Suprapubic skin (tissue), 4 donors: ENCODE data around the gene NOX3. TPM values are rescaled to one million over a fixed set of nuclear protein-coding genes. Genes with fewer than 3 reads are reported as not detected.

ENCODE experiments used
- DNase-seq, 2 donors: peaks; one replicate each; pipeline ENCODE4 v3.0.0-alpha.2; 2019; ENCODE audit warnings: low spot score in 2 of 2
- H3K27ac ChIP-seq: fragments of 200-600 bp; sonication (generic); one replicate; pipeline ENCODE4 v1.5.1; 2019
- H3K27me3 ChIP-seq: fragments of 200-600 bp; sonication (generic); one replicate; pipeline ENCODE4 v1.5.1; 2019
- H3K36me3 ChIP-seq: fragments of 200-600 bp; sonication (generic); one replicate; pipeline ENCODE4 v1.5.1; 2019
- H3K4me1 ChIP-seq: fragments of 200-600 bp; sonication (generic); one replicate; pipeline ENCODE4 v1.5.1; 2019
- H3K4me3 ChIP-seq: fragments of 200-600 bp; sonication (generic); one replicate; pipeline ENCODE4 v1.5.1; 2019; ENCODE audit warnings: mild to moderate bottlenecking
- H3K9me3 ChIP-seq: fragments of 200-600 bp; sonication (generic); one replicate; pipeline ENCODE4 v1.5.1; 2019
- CTCF ChIP-seq, 2 donors: fragments of 200-600 bp in 1 of 2; fragments of 450-650 bp in 1 of 2; sonication (generic) in 1 of 2; IDR thresholded peaks; one replicate each; pipeline ENCODE4 v1.5.1; 2016 to 2019; ENCODE audit warnings: antibody characterized with exemption in 2 of 2, mild to moderate bottlenecking in 1 of 2, moderate library complexity in 1 of 2
- EP300 ChIP-seq: sonication (generic); formaldehyde crosslinking; IDR thresholded peaks from one replicate; pipeline ENCODE4 v1.6.1; 2017; ENCODE audit warnings: antibody characterized with exemption
- POLR2A ChIP-seq, 2 donors: fragments of 450-650 bp; IDR thresholded peaks; one replicate each; pipeline ENCODE4 v1.6.1; 2017; ENCODE audit warnings: antibody characterized with exemption in 2 of 2, mild to moderate bottlenecking in 2 of 2, moderate library complexity in 2 of 2
- POLR2AphosphoS5 ChIP-seq, 3 donors: sonication (generic); formaldehyde crosslinking; IDR thresholded peaks; one replicate each; pipeline ENCODE4 v1.6.1; 2017; ENCODE audit warnings: antibody characterized with exemption in 3 of 3
- WGBS: methylation state at CpG from one replicate; pipeline ENCODE4 v1.1.5; 2018; 5-methylcytosine and 5-hydroxymethylcytosine counted together
- total RNA-seq, 4 donors: library from RNA; depleted of rRNA; stranded (reverse); fragments of >200 nt; gene quantifications; one replicate each; pipeline ENCODE4 v1.1.0, GENCODE V29; 2016

Gene NOX3
- total RNA-seq, 4 donors from 2014 or later = not detected

GRCh38 chr6:155444952-155445903, 10.4 kb downstream of the NOX3 start:
- no peaks in the 10 kb centered on the region for H3K9me3 ChIP-seq
- H3K36me3 ChIP-seq = no peaks in the 10 kb centered on the region
- TF ChIP-seq CTCF (IDR thresholded peaks at IDR 0.05) (no peak), POLR2AphosphoS5 (IDR thresholded peaks at IDR 0.05) (no peak), EP300 (no peak), POLR2A (IDR thresholded peaks at IDR 0.05) (no peak)
- WGBS = 84% methylated on average over 9 of the region's 9 CpGs
- H3K27me3 ChIP-seq = peaks cover 23% of the 10 kb centered on the region
- DNase-seq = no peak
- H3K4me3 ChIP-seq = no peak overlapping the region
- peaks cover 4% of the 10 kb centered on the region for H3K4me1 ChIP-seq
- H3K27ac ChIP-seq = no peak overlapping the region

- H3K27ac ChIP-seq = no peak overlapping the region
- no peaks in the 10 kb centered on the region for H3K36me3 ChIP-seq
- no peak overlapping the region for H3K4me3 ChIP-seq
- no peak for DNase-seq
- H3K9me3 ChIP-seq = no peaks in the 10 kb centered on the region
- no peak for TF ChIP-seq POLR2A (IDR thresholded peaks at IDR 0.05)
- WGBS = 87% methylated on average over 9 of the region's 9 CpGs
- peaks cover 4% of the 10 kb centered on the region for H3K4me1 ChIP-seq
- peaks cover 14% of the 10 kb centered on the region for H3K27me3 ChIP-seq
Observed at GRCh38 chr6:155444120-155444917, 11.3 kb downstream of the NOX3 start.

- peaks cover 5% of the 10 kb centered on the region for H3K27me3 ChIP-seq
- H3K9me3 ChIP-seq = no peaks in the 10 kb centered on the region
- no peak for TF ChIP-seq CTCF (IDR thresholded peaks at IDR 0.05)
- no peak for TF ChIP-seq POLR2AphosphoS5 (IDR thresholded peaks at IDR 0.05)
- TF ChIP-seq POLR2A (IDR thresholded peaks at IDR 0.05) = no peak
- TF ChIP-seq EP300 = no peak
- DNase-seq = no peak
- H3K4me1 ChIP-seq = peaks cover 4% of the 10 kb centered on the region
- H3K36me3 ChIP-seq = no peaks in the 10 kb centered on the region
- no peak overlapping the region for H3K4me3 ChIP-seq
- no peak overlapping the region for H3K27ac ChIP-seq
- WGBS = 80% methylated on average over 9 of the region's 9 CpGs
Observed at GRCh38 chr6:155443168-155443567, 12.5 kb downstream of the NOX3 start.

GRCh38 chr6:155442562-155442961, 13.1 kb downstream of the NOX3 start:
- Histone ChIP-seq H3K27me3 (peaks cover 5% of the 10 kb centered on the region), H3K27ac (no peak overlapping the region), H3K4me3 (no peak overlapping the region), H3K4me1 (peaks cover 9% of the 10 kb centered on the region), H3K36me3 (no peaks in the 10 kb centered on the region), H3K9me3 (no peaks in the 10 kb centered on the region)
- TF ChIP-seq EP300 (no peak), CTCF (IDR thresholded peaks at IDR 0.05) (no peak), POLR2AphosphoS5 (IDR thresholded peaks at IDR 0.05) (no peak)
- no peak for DNase-seq
- 55% methylated on average over 5 of the region's 5 CpGs for WGBS

- Histone ChIP-seq H3K4me3 (no peak overlapping the region), H3K27ac (no peak overlapping the region), H3K9me3 (no peaks in the 10 kb centered on the region), H3K4me1 (peaks cover 11% of the 10 kb centered on the region), H3K27me3 (peaks cover 2% of the 10 kb centered on the region), H3K36me3 (no peaks in the 10 kb centered on the region)
- DNase-seq = no peak
- 68% methylated on average over 4 of the region's 4 CpGs for WGBS
- TF ChIP-seq EP300 (no peak), CTCF (IDR thresholded peaks at IDR 0.05) (no peak), POLR2A (IDR thresholded peaks at IDR 0.05) (no peak), POLR2AphosphoS5 (IDR thresholded peaks at IDR 0.05) (no peak)
Observed at GRCh38 chr6:155441112-155441465, 14.6 kb downstream of the NOX3 start.
